HG02623 (cell line): ENCODE results near the gene MBD6.

ENCODE experiments used
- ATAC-seq: cut with Tn5 transposase; IDR thresholded peaks from one replicate; pipeline ENCODE4 v1.9.1; 2021; ENCODE audit warnings: moderate library complexity; ENCODE audit not compliant: unreplicated experiment

MBD6 gene

GRCh38 chr12:57522011-57522886, at the start of gene MBD6:
MBD6 (plus strand) TSS chr12:57522824; CDS start chr12:57524304, 1,480 bp downstream.
- peak; percentile 35 for ATAC-seq

GRCh38 chr12:57473392-57473791, 49.2 kb upstream of the MBD6 start:
- ATAC-seq: no peak

DNA sequence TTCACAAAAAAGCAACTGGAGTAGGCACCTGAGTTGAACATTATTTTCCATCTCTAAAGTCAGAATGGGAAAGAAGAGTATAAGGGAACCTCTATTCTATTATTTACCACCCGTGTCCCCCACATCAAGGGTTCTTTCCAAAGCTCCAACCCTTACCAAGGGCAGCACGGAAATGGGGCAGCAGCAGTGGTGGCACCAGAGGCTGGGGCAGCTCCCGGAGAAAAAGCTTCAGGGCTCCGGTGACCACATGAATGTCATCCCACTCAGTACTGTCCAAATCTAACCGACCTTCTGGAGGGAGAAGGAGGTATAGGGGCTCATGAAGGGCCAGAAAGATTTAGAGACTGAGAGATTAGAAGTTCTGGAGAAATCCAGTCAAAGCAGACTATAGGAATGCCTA, 48.7 kb upstream of the MBD6 start:
- no peak for ATAC-seq

GRCh38 chr12:57474430-57474829, 48.2 kb upstream of the MBD6 start:
- ATAC-seq: no peak

DNA sequence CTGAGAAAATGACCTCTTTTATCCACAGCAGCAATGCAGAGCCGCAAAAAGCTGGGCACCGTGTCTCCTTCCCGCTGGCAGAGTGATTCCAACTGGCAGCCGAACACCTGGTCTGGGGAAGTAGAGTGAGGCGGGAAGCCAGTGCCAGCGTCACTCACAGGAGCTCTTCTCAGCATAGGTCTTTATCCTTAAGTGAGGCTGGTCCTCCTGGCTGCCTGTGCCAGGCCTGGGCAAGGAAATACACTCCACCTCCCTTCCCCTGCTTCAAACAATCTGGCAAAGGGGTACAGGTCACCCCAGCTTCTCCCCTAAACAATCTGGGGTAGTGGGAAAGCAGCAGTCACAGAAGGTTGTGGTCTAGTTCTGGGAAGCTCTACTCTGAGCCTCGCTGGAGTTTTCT, 47.8 kb upstream of the MBD6 start:
- no peak for ATAC-seq

GRCh38 chr12:57475271-57476161, 47.1 kb upstream of the MBD6 start:
- ATAC-seq: no peak

DNA sequence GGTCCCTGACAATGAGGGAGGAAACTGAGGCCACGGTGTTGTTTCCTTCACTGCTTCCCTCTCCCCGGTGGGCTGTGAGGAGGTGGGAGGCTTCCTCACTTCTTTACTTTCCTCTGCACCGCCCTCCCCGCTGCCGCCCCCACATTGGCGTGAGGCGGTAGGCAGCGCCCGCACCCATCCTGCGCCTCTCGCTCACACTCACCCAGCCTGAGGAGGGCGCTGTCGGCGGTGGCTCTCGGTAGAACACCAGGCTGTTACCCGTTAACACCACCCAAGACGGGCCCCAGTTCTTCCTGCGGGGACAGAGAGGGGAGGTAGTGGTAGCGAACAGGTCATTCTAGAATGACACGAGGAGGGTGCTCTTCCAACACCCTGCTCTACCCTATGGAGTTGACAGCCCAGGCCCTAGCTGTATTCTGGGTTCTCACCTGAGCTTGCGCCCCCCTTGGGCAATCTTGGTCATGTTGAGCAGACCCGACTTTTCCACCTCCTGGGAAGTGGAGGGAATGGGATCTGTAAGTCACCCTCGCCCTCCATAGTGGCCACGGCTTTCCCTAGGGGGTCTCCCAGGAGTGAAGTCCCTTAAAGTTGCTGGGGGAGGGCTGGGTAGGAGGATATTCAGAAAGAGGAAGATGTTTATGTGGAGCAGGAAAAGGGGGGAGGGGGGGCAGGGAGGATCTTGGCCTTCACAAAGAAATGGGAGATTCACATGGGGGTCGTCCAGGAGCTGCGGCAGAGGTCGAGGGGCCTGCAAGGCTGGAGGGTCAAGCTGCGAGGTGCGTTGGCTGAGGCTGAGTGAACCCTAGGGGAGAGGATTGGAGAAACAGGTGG, 46.2 kb upstream of the MBD6 start:
- no peak for ATAC-seq

DNA sequence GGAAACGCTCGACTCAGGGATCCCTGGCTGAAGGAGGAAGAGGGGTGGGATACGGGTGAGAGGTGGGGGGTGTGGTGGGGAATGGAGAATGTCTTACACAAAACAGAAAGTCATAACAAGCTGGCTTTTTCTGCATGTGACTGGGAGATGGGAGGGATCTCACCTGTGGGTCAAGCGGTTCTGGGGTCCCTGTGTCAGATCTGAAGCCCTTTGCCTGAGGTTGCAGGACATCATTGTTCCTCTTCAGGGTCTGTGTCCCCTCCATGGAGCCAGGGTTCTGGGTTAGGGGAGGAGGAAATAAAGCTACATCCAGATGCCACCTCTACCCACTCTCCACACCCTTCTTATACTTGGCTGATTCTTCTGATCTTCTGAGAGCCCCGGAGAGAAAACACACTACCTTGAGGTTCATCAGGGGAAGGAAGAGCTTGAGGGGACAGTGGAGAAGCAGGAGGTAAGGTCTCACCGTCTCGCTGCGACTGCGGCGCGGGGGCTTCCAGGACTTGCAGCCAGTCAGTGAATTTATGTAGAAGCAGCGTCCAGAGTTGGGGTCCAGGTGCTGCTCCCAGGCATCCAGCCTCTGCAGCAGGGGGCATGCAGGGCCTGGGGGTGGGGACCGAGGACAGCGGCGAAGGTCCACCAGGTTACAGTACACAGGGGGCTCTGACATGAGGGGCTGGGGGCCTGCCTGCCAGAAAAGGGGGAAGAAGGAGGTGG, 45.5 kb upstream of the MBD6 start:
- ATAC-seq: no peak

DNA sequence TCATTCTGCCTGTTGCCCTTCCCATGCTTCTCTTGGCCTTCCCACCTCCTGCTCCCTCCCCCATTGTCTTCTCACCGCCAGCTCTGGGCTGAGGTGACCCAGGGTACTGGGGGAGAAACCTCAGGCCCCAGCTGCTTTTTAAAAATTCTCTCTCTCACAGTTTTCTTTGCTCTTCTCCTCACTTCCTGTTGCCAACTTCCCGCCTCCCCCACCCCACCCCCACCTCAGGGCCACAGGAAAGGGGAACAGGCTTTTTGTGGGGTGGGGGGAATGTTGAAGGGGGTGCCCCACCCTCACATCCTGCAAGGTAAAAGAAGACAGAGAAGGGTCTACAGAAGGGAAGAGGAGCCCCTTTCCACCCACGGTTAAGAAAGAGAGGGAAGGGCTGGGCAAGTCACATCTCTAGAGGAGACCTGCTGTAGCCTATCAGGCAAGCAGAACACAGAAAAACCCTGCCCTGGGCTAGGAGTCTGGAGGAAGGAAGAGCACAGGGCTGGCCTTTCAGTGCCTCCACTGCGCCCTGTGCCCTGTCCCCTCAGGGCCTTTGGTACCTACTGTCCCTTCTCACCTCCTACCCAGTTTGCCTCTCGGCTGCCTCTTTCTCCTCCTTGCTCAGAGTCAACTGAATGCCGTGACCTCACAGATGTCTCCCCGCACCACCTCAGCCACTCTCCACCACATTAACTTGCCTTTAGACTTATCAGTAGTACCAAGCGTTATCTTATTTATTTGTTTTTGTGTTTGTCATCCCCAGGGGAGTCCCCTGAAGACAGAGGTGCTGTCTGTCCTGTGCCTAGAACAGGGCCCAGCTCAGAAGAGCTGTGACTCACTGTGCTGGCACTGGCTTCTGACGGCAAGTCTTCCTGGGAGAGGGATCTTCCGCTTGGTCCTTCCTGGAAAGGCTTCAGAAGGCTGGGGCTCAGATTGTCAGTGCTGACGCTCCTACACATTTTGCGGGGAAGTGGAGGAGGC, 44.6 kb upstream of the MBD6 start:
- ATAC-seq: no peak

GRCh38 chr12:57479043-57479375, 43.6 kb upstream of the MBD6 start:
- no peak for ATAC-seq

DNA sequence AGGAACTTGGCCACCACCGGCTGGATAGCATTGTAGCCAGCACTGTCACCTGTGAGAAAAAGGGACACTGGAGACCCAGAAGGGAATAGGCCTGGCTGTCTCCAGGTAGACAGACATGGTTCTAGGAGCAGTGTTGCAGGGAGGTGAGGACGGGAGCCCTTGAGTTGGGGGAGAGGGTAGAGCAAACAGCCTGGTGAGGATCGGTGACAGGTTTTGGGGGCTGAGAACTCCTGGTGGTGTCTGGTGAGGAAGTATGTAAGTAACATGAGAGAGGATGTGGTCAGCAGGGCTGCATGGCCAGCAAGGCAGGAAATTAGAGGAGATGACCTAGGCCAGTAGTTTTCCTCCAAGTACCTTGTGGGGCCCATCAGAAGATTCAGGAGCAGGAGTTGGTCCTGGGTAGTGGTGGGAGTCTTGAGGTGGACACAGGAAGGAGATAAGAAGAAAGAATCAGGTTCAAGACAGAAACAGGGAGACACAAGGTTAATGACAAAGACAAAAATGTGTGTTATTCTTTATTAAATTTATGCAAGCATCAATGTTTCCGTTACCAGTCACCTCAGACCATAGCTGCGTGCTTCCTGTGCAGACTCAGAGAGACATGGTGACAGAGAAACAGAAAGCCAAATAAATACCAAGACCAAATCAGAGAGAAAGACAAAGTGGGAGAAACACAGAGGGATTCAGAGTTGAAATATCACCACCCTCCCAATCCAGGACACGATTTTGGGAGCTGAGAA, 43.1 kb upstream of the MBD6 start, which contains the start of gene ARHGAP9:
Gene ARHGAP9, minus strand, starts transcription at position 491 of the 740 bp plus-strand sequence. Its CDS starts 460 bp downstream, at position 31.
- no peak for ATAC-seq

- ATAC-seq: no peak
These were observed 41.0 kb upstream of the MBD6 start for GRCh38 chr12:57481671-57482070.

DNA sequence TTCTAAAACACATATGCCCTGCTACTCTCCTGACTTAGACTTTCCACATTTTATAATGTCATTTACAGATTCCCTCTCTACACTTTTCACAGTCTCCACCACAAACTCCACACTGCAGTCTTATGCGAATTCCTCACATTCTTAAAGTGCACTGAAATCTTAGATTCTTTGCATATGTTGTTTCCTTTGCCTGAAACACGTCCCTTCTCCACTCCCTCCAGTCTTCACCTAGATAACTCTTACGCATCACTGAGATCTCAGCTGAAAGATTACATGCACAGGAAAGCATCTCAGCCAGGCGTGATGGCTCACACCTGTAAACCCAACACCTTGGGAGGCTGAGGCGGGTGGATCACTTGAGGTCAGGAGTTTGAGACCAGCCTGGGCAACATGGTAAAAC, 39.2 kb upstream of the MBD6 start:
- ATAC-seq: no peak

DNA sequence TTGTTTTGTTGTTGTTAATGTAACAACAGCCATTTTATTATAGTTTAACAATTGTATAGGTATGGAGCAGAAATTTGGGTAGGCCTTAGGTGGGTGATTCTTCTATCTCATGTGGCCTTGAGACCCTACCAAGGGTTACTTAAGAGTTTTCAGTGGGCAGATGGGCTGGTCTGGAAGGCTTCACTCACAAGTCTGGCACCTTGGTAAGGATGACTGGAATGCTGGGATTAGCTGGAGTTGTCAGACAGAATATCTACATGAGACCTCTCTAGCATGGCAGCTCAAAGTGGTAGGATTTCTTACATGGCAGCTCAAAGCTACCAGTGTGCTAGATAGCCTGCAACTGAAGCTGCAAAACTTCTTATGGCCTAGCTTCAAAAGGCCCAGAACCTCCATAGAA, 36.9 kb upstream of the MBD6 start:
- ATAC-seq: no peak

GRCh38 chr12:57487055-57487596, 35.5 kb upstream of the MBD6 start:
- no peak for ATAC-seq

DNA sequence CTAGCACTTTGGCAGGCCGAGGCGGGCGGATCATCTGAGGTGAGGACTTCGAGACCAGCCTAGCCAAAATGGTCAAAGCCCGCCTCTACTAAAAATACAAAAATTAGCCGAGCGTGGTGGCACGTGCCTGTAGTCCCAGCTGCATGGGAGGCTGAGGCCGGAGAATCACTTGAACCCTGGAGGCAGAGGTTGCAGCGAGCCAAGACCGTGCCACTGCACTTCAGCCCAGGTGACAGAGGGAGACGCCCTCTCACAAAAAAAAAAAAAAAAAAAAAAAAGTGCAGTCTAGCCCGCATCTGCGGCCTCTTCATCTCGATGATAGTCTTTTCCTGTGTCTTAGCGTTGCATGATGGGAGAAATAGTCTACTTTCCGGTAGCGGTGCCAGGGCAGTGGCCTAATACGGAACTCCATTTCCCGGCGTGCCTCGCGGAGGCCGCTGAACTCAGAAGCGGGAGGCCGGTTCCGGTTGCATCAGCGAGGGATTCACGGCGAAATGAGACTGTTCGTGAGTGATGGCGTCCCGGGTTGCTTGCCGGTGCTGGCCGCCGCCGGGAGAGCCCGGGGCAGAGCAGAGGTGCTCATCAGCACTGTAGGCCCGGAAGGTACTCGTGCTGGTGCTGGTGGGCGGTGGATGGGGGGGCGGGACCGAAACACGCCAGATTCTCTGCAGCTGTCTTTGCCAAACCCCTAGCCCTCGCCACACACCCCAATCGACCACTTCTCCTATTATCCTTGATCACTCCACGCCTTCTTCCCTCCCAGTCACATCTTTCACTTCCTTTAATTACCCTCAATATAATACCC, 34.8 kb upstream of the MBD6 start, which contains the start of gene MARS1:
Gene MARS1, plus strand, starts transcription at position 472 of the 805 bp plus-strand sequence. Its CDS starts 23 bp downstream, at position 495.
- ATAC-seq: peak; percentile 93
